ENCODE results near the gene SYTL1.

Gene SYTL1

GRCh38 chr1:27318136-27318535 is 23.7 kb upstream of the SYTL1 start:
- FAIRE-seq = no peak
- no peak for DNase-seq (ENCODE audit: extremely low spot score, insufficient read length, low read depth)

GRCh38 chr1:27318596-27318995 is 23.2 kb upstream of the SYTL1 start:
- no peak for FAIRE-seq
- no peak for DNase-seq (ENCODE audit: extremely low spot score, insufficient read length, low read depth)

GRCh38 chr1:27321813-27322568 is 19.8 kb upstream of the SYTL1 start, which contains the start of gene TMEM222:
TMEM222 (plus strand) TSS chr1:27322163; CDS start chr1:27322198, 35 bp downstream.
- DNase-seq (ENCODE audit: extremely low spot score, insufficient read length, low read depth) (peak; percentile 97), FAIRE-seq (peak; percentile 86)

DNA sequence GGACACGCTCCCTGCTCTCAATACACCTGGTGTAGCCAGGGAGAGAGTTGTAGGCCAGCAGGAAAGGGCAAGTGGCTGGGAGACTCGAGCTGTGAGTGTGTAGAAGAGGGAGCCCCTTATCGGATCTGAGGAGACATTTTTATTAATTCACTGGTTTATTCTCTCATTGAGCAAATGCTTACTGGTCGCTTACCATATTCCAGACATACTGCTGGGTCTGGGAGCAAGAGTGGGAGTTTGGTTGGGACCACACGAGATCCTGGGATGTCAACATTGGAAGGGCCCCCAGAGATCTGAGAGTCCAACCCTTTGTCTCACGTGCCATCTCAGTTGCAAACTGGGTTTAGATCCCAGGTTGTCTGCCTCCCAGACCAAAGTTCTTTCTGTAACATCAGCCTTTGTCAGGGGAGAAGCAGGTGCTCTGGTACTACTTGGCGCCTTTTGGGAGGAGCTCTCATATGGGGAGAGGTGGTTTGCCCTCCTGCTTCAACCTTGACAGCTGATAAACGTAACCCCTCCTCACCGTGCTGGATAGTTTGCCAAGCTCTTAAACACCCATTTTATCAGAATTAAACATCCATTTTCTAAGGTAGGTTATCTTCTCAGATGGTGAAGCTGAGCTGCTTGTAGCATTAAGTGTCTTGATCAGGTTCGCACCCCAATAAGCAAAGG is 19.1 kb upstream of the SYTL1 start:
- no peak for DNase-seq (ENCODE audit: extremely low spot score, insufficient read length, low read depth)
- FAIRE-seq = no peak

DNA sequence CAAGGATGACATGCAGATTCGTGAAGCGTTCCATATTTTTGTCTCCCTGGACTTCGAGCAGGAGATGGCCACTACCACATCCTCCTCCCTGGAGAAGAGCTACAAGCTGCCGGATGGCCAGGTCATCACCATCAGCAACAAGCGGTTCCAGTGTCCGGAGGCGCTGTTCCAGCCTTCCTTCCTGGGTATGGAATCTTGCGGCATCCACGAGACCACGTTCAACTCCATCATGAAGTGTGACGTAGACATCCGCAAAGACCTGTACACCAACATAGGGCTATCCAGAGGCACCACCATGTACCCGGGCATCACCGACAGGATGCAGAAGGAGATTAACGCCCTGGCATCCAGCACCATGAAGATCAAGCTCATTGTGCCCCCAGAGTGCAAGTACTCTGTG is 16.5 kb upstream of the SYTL1 start:
- DNase-seq (ENCODE audit: extremely low spot score, insufficient read length, low read depth) (no peak), FAIRE-seq (no peak)

GRCh38 chr1:27327964-27328363 is 13.9 kb upstream of the SYTL1 start:
- DNase-seq (ENCODE audit: extremely low spot score, insufficient read length, low read depth) = no peak

GRCh38 chr1:27330786-27331185 is 11.0 kb upstream of the SYTL1 start:
- DNase-seq (ENCODE audit: extremely low spot score, insufficient read length, low read depth) = no peak
- FAIRE-seq = no peak

More at GRCh38 chr1:27327964-27328363, 13.9 kb upstream of the SYTL1 start:
- FAIRE-seq = no peak

DNA sequence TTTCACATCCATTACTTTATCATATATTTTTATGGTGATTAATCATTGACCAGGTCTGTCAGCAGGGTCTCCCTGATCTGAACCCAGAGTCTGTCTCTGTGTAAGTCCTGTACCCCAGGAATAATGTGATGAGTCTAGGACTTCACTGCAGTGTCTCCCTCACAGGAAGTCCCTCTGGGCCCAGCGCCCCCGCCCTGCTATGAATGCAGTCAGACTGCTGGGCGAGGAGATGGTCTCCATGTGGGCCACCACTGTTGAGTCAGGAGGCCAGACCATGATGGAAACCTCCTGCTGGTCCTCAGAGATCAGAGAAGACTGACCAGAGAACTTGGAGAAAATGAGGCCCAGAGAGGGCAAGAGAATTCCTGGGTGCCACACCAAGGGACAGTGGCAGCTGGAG is 10.4 kb upstream of the SYTL1 start:
- no peak for DNase-seq (ENCODE audit: extremely low spot score, insufficient read length, low read depth)
- no peak for FAIRE-seq

- FAIRE-seq = no peak
Measured at GRCh38 chr1:27331922-27332321, 9.9 kb upstream of the SYTL1 start.

GRCh38 chr1:27332536-27333281 is 9.1 kb upstream of the SYTL1 start:
- peak; percentile 64 for FAIRE-seq
- peak; percentile 49 for DNase-seq (ENCODE audit: extremely low spot score, insufficient read length, low read depth)

More at GRCh38 chr1:27331922-27332321, 9.9 kb upstream of the SYTL1 start:
- no peak for DNase-seq (ENCODE audit: extremely low spot score, insufficient read length, low read depth)

- DNase-seq (ENCODE audit: extremely low spot score, insufficient read length, low read depth) = no peak
- FAIRE-seq = no peak
Measured at GRCh38 chr1:27333717-27334279, 8.0 kb upstream of the SYTL1 start.

- no peak for DNase-seq (ENCODE audit: extremely low spot score, insufficient read length, low read depth)
- no peak for FAIRE-seq
Measured at GRCh38 chr1:27335506-27336422, 6.1 kb upstream of the SYTL1 start.

- DNase-seq (ENCODE audit: extremely low spot score, insufficient read length, low read depth) (no peak), FAIRE-seq (no peak)
Measured at GRCh38 chr1:27336756-27337155, 5.1 kb upstream of the SYTL1 start.

- FAIRE-seq = no peak
- DNase-seq (ENCODE audit: extremely low spot score, insufficient read length, low read depth) = no peak
Measured at GRCh38 chr1:27338751-27339150, 3.1 kb upstream of the SYTL1 start.

- FAIRE-seq = no peak
- no peak for DNase-seq (ENCODE audit: extremely low spot score, insufficient read length, low read depth)
Measured at GRCh38 chr1:27339213-27339612, 2.6 kb upstream of the SYTL1 start.

DNA sequence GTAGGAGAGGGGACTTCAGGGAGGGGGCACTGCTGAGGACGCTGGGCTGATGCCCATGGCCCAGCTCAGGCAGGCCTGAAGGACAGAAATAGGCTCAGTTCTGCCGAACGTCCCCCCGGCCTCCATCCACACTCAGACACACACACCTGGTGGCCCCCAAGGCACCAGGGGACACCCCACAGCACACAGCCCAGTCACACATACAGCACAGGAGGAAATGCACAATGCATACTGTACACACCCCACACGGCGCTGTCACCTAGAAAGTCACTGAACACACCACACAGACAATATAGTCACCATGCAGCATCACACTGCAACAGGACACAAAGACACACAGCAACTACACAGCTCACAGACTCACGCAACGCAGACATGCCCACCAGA is 562 bp downstream of the SYTL1 start:
- DNase-seq (ENCODE audit: extremely low spot score, insufficient read length, low read depth) = no peak
- FAIRE-seq = no peak

DNA sequence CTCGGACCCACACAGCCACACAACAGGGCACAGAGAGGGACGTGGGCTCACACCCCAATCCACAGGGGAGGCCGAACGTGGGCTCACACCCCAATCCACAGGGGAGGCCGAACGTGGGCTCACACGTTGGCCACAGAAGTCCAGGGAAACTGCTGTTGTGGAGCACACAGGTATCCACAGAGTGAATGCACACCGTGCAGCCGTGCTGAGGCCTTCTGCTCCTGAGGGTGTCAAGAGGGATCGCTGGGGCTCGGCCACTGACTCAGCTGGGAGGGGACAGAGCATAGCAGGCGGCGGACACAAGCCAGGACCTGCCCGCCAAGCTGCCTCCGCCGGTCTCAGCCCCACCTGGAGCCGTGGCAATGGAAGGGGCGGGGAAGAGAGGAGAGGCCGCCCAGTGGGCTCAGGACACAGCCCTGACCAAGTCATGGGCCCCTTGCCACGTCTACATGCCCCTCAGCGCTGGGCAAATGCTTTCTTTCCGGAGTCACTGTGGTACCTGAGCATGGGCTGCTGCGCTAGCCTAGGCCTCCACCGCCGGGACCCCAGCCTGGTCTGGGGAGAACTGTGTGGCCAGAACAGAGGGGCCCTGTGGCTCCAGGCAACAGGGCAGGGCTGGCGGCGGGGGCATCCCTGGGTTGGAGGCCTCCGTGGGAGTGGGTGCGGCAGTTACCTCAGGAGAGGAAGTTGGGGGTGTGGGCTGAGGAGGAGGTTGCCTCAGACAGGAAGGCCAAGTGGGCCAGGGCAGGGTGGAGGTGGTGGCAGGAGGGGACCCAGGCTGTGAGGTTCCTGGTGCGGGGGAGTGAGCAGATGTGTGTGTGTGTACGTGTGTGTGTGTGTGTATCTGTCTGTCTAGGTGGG is 1.2 kb downstream of the SYTL1 start:
- FAIRE-seq = no peak

DNA sequence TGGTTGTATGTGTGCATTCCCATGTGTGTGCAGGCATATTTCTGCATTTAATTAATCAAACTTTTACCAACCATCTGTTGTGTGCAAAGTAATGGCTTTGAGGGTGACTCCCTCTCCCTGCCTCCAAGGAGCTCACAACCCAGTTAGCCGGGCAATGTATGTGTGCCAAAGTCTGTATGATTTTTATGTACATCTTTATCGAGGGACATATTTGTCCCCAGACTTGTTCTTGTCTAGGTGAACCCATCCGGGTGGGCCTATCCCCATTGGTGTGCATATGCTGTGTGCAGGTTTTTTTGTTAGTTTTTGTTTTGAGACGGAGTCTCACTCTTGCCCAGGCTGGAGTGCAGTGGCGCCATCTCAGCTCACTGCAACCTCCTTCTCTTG is 1.8 kb downstream of the SYTL1 start:
- FAIRE-seq (peak; percentile 70), DNase-seq (ENCODE audit: extremely low spot score, insufficient read length, low read depth) (no peak)

More for the DNA sequence above, 1.2 kb downstream of the SYTL1 start:
- no peak for DNase-seq (ENCODE audit: extremely low spot score, insufficient read length, low read depth)

DNA sequence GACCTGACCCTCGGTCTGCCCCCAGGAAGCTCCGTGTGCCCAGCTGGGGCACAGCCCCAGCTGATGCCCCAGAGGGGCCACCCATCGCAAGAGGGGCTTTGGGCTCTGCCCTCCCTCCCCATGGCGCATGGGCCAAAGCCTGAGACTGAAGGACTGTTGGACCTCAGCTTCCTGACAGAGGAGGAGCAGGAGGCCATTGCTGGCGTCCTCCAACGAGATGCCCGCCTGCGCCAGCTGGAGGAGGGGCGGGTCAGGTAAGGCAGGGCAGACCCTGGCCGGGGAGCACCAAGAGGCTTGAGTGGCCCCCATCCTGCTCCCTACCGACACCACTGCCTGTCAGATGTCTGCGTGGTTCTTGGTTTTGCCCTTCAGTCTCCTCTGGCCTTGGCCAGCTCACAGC is 3.5 kb downstream of the SYTL1 start:
- FAIRE-seq (no peak), DNase-seq (ENCODE audit: extremely low spot score, insufficient read length, low read depth) (no peak)

Data from GM18507 (cell line).